COLO668 (cell line): Measurements from ENCODE around the gene LBP.
"Not testable (repeated sequence)": the region's sequence is repeated elsewhere in the genome, so short reads cannot be mapped to it uniquely, and the experiment has no call there.

ENCODE experiments used
- DNase-seq: peaks from one replicate; lab custom pipeline; 2025; ENCODE audit not compliant: unreplicated experiment; lab: John Stamatoyannopoulos, UW

The LBP gene

DNA sequence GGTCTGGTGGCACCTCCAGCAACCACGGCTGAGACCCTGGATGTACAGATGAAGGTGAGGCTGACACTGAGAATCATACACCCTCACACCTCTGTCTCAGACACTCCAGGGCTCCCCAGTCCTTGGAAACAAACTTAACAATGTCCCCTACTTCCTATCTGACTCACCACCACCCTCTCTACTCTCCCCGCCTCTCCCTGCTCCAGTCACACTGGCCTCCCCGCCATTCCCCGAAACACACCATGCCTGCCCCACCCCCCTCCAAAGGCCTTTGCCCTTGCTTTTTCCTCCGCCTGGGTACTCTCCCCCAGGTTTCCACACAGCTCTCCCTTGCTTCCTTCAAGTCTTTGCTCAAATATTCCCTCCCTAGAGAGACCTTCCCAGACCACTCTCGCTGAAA, 26.1 kb upstream of the LBP start:
- DNase-seq: no peak

DNA sequence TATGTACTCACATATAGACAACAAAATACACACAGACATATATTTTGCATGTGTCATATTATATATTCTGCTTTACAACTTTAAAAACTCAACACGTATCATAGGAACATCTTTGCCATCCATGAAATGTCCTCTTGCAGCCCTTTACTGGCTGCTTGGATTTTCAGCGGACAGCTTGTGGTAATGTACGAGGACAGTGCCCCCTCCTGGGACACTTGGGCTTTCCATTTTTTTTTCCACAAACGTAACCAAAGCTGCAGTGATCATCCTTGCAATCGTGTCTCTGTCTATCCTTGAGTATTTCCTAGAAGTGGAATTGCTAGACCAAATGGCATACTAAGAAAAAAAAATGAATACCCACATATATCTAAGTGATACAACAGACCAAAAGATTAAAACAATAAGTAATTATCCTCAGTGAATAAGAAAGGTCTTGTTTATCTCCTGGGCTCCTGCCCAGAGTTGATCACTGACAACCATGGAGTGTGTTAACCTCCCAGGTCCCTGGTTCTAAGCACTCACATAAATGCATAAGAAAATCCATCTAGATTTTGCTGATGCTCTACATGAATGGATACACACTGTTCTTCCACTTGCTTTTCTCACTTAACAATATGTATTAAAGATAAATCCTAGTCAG, 24.2 kb upstream of the LBP start:
- peak; percentile 7 for DNase-seq

DNA sequence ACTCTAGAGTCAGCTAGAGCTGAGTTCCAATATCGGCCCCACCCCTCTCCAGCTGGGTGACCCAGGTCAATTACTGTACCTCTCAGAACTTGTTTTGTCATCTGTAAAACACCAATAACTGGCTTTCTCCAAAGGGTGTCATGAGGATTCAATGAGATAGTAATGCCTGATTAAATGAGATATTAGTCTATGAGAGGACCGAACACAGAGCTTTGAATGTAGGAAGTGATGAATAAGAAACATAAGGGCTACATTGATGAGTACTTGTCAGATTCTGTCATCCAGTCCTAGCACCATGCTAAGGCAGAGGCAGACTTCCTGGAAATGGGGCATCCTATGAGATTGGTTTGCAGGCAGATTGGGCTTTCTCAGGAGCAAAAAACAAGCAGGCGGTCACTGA, 22.1 kb upstream of the LBP start:
- DNase-seq: no peak

DNA sequence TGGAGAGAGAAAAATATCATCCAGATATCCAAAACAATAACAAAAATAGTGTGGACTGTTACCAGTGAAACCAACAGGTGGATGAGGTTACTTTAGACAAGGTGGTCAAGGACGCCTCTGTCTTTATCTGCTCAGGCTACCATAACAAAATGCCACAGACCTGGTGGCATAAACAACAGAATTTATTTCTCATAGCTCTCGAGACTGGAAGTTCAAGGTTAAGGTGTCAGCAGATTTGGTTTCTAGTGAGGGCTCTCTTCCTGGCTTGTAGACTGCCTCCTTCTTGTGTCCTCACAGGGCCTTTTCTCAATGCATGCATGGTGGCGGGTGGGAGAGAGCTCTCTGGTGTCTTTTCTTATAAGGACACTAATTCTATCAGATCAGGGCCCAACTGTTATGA, 21.1 kb upstream of the LBP start:
- no peak for DNase-seq

GRCh38 chr20:38325905-38326304, 20.4 kb upstream of the LBP start:
- no peak for DNase-seq

- DNase-seq: no peak
Measured at GRCh38 chr20:38326309-38326708, 20.0 kb upstream of the LBP start.

GRCh38 chr20:38330638-38331037, 15.6 kb upstream of the LBP start:
- DNase-seq: no peak

- no peak for DNase-seq
Measured at GRCh38 chr20:38331245-38331644, 15.0 kb upstream of the LBP start.

DNA sequence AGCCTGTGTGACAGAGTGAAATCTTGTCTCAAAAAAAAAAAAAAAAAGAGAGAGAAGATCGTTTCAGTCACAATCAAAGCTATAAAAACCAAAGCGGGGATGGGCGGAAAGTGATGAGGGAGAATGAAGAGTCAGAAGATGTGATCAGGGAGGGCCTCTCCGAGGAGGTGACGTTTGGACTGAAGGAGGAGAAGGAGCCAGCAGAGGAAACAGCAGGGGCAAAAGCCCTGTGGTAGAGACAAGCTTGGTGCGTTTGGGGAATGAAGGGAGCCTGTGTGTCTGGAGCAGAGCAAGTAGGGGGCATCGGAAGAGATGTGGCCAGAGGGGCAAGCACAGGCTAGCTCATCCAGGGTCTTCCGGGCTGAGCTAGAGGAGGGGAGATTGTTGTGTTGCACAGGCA, 14.5 kb upstream of the LBP start:
- DNase-seq: no peak

DNA sequence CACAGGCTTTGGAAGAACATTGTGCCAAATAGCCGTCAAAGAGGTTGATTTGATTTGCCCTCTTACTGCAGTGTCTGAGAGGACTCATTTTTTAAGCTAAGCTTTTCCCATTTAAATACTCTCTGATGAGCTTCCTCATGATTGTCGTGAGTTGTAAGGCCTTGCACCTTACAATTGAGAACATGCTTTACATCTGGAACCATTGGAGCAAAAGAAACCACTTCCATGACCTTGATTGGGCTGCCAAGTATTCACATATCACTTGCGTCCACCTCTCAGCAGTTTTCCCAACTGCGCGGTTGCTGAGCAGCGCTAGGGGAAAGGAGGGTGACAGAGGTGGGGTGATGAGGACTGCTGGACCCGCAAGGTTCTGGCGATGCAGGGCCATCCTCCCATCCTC, 12.3 kb upstream of the LBP start:
- DNase-seq: no peak

GRCh38 chr20:38336726-38337125, 9.6 kb upstream of the LBP start:
- DNase-seq: no peak

- peak; percentile 52 for DNase-seq
Measured at GRCh38 chr20:38337561-38338140, 8.6 kb upstream of the LBP start.

DNA sequence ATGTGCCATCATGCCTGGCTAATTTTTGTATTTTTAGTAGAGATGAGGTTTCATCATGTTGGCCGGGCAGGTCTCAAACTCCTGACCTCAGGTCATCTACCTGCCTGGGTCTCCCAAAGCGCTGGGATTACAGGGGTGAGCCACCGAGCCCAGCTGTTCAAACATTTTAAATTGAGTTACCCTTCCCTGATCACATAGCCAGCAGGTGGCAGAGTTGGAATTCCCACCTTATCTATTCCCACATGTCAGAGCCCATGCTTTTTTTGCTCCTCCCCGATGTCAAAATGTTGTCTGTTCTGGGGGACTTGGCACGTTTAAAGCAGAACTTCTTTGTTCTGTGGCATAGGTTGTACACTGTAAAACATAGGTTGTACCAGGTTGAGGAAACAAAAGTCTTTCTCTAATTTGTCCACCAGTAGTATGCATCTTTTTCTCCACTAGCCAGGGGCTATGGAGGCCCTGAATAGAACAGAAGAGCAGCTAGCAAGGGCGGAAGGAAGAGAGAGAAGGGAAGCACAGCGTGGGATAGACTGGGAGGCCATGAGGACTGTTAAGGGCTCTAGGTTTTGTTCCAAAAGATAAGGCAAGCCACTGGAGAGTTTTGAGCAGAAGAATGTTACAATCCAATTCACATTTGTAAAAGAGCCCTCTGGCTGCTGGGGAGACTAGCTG, 7.3 kb upstream of the LBP start:
- no peak for DNase-seq

DNA sequence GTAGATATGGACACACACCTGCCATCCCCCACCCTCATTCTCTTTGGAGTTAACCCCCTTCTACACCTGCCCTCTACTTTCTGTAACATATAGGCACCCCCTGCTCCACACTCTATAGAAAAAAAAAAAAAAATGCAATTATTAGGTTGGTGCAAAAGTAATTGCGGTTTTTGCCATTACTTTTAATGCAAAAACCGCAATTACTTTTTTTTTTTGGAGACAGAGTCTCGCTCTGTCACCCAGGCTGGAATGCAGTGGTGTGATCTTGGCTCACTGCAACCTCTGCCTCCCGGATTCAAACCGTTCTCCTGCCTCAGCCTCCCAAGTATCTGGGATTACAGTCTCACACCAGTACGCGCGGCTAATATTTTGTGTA, 6.8 kb upstream of the LBP start:
- DNase-seq: not testable (repeated sequence)

DNA sequence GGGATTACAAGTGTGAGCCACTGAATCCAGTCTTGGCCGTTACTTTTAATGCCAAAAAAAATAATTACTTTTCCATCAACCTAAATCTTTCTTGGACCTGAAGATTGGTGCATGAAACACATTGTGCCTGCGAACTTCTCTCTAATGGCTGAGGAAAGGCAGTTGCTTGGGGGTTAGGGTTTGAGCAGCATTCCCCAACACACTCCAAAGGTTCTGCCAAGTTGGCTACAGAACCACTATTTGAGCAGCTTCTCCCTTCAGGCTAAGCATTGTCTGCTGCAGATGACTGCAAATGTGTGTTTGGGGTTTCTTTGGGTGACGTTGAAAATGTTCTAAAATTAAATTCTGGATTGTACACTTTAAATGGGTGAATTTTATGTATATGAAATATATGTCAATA, 6.3 kb upstream of the LBP start:
- DNase-seq: no peak

- no peak for DNase-seq
Measured at GRCh38 chr20:38340693-38341092, 5.6 kb upstream of the LBP start.

- DNase-seq: no peak
Measured at GRCh38 chr20:38342216-38342615, 4.1 kb upstream of the LBP start.

GRCh38 chr20:38342713-38343310, 3.5 kb upstream of the LBP start:
- DNase-seq: no peak

- DNase-seq: peak; percentile 27
Measured at GRCh38 chr20:38343311-38344106, 2.8 kb upstream of the LBP start.

DNA sequence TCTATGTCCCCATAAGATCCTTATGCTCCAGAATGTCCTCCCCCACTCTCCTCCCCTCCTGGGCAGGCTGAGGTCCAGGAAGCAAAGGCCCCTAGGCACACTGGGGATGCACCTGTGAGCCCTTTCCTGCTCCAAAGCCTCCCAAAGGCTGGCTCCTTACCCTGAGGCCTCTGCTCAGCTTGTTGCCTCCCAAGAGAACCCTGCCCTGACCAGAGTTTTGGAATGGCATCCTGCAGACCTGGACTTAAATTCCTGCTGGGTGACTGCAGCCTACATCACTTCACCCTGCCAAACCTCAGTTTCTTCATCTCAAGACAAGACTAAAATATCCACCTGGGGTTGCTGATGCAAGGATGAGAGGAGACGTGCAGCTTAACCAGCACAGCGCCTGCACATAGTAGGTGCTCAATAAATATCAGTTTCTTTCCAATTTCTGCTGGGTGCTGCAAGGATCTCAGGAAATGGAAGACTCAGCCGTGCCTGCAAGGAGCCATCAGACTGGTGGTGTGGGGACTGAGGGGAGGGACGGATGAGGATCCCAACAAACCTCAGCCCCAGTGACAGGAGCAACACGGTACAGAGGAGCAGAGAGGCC, 2.1 kb upstream of the LBP start:
- no peak for DNase-seq

DNA sequence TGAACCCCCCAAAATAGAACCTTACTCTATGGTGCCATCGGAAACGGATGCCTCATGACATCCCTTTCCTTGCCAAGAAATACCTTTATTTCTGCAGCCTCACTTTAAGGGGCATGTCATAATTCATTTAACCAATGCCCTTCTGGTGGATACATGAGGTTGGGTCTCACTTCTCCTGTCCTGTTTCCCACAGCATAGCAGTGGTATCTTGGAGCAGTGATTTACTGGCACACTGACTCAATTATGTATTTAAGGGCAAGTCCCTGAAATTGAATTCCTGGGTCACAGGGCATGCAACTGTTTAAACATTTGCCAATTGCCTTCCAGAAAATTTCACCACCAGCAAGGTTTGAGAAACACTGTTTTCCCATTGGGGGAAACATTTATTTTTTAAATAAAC, 639 bp upstream of the LBP start:
- no peak for DNase-seq
